NCI-H187 treated with DMSO at 0.1 percent for 48 hours (cell line): ENCODE data around the gene ZNF831.

ENCODE experiments used
- DNase-seq: peaks from one replicate; lab custom pipeline; 2025; lab: John Stamatoyannopoulos, UW

ZNF831 gene

DNA sequence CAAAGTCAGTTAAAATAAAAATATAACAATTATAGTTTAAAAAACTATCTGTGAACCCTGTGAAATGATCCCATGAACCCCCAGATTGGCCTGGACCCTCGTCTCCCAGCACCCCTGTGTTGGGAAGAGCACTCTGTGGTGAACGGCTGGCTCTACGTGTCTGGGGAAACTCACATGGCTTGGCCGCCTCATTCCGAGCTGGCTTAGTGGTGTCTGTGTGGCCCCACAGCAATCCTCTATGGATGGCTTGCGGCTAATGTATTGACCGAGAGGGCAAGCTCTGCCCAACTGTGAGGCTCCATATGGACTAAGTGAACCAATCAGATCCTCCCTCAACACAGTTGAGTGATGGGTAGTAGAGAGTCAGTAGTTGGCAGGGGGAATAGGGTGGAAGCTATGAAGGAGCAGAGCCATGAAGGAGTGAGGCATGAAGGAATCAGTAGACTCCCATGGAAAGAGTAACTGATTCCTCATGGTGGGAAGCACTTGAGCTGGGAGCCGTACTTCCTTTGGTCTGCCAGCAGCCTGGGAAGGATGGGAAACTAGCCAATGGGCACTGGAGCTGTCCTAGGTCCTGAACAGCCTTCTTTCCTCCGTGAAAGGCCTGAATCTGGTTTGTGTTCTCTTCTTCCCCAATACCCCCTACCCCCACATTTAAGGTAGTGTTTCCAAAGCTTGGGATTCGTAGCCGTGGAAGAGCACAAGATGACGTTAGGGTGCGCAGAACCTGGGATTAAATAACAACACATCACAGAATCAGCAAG, 21.6 kb upstream of the ZNF831 start:
- DNase-seq: no peak

GRCh38 chr20:59143326-59143725, 20.3 kb upstream of the ZNF831 start:
- DNase-seq: no peak

GRCh38 chr20:59144179-59144830, 19.3 kb upstream of the ZNF831 start:
- no peak for DNase-seq

GRCh38 chr20:59144831-59145196, 18.8 kb upstream of the ZNF831 start:
- DNase-seq: no peak

- DNase-seq: no peak
These were observed 18.2 kb upstream of the ZNF831 start for GRCh38 chr20:59145247-59145923.

DNA sequence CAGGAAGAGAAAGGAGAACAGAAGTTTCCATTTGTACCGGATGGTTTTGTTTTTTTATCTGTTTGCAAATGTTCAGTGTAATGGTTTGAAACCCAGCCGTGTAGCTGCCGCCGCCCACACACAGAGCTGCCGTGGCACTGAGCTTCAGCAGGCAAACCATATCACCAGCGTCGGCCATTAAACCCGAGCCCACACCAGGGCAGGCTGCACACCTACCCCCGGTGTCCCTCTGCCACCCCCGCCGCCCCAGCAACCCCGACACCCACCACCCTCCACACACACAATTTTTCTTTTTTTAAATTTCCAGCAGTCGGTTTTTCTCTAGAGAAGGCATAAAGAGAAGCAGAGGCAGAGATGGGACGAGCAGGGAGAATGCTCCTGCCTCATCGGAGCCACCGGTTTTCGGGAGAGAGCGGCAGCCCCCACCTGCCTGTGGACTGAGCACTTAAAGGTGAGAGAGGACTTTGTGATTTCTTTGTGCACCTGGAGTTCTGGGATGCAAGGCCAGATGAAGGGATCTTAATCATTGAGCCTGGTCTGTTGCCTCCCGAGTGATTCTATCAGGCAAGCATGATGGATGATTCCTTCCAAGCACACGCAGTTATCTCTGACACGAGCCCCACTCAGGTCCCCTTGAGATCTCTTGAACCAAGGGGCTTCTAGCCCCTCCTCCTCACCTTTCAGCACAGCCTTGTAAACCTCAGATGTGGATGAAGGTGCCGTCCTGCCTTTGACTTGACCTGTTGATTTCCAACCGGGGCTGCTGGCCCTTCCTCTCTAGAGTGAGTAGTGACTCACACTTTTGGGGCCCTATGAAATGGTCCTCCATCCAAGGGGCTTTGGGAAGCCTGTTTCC, 17.5 kb upstream of the ZNF831 start:
- DNase-seq: no peak

DNA sequence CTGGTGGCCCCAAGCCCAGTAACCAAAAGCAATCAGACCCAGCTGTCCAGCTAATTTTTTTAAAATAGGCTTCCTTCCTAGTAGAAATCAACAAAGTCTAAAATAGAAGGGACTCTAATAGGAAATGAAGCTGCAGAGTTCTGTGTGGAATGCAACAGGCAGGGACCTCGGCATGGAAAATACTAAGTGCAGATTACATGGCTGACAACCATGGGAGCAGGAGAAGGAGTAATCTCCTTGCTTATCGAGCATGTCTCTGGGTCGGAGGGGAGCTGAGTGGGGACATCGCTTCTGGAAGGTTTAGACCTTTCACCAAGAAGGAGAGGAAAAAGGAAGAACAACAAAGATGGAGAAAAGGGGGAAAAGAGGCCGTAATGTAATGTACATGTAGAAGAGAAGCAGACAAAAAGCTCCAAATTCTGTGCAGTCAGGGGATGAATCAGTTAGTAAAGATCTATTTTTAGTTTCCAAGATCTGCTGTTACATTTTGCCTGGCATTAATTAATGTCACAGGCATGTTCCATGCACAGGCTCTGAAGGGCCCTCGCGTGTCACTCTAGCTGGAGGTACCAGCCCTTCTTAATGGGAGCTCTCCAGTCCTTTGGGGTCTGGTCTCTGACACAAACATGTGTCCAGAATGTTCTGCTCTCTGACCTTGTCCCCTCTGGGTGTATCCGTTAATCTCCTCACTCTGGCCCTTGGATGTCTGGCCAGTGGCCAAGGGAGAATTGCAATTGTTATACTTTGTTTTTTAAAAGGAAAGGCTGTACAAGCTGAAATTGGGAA, 16.6 kb upstream of the ZNF831 start:
- no peak for DNase-seq

DNA sequence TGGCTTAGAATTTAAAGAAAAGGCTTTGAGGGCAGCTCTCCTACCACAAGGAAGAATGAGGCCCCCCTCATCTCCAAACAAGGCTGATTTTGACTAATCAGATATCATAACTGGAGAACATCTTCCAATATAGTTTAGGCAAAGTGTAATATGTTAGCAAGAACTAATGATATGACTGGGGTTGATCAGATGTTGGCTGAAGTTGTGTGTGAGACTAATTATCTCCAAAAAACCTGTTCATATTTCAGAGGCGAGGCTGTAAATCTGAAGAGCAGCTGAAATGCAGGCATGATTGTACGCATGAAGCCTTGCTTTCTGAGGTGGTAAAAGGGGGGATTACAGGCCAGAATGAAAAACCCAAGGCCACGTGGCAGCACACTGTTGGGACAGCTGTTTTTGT, 16.0 kb upstream of the ZNF831 start:
- no peak for DNase-seq

DNA sequence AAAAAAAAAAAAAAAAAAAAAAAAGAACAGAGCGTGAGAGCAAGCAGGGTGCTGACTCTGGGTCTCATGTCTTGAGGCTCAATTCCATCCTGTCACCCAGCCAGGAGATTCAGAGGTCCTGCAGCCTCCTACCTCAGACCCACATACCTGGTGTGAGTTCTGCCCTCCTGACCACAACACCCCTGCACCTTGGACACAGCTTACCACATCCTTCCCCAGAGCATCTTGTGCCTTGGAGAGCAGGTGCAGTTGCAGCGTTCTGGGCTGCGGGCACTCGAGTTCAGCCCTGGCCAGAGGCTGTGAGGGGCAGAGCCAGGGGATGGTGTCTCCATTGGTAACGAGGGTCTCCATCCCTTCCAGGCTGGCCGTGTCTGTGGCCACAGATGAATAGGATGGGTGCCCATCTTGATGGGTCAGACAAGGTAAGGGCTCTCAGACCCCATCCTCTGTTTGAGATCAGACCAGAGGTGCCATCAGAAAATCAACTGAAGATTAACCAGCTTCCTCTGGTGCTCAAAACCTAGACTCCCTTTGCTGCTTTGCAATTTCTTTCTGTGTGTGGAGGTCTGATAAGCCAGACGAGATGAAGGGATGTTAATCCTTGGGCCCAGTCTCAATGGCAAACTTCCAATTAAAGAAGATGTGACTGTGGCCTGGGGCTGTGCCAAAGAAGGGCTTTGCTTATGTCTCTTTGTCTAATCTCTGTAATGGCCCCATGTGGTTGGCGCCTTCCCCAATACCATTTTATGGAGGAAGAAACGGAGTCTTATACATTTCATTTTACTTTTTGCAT, 14.7 kb upstream of the ZNF831 start:
- DNase-seq: no peak

DNA sequence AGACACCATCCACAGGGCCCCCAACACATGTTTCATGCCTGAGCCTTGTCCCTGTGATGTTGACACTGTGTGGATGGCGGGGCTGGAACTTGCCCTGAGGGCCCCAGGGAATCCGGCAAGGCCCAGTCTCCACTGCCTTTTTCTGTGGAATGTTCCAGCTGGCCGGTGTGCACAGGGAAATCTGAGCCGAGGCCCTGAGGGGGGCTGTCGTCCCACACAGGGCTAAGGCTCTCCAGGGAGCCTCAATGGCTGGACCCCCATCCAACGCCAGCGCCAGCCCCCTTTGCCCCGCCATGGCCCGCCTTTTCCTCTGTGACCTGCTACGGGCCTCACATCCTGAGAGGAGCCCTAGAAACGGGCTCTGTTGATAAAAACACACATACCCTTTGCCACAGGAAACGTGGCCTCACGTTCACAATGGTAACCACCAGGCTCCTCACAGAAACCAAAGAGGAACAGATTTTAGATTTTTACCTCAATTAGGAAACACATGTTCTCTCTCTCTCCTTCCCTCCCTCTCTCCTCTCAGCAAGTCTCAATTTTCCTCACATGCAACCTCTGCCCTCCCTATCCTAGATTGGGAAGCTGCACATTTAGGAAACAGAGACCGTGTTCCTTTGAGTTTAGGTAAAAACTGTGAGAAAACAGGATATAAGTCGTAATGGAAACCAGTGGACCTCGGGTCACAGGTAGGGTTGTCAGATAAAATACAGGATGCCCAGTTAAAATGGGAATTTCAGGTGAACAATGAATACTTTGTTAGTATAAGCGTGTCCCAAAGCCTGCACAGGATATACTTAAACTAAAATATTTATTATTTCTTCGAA, 13.7 kb upstream of the ZNF831 start:
- no peak for DNase-seq

DNA sequence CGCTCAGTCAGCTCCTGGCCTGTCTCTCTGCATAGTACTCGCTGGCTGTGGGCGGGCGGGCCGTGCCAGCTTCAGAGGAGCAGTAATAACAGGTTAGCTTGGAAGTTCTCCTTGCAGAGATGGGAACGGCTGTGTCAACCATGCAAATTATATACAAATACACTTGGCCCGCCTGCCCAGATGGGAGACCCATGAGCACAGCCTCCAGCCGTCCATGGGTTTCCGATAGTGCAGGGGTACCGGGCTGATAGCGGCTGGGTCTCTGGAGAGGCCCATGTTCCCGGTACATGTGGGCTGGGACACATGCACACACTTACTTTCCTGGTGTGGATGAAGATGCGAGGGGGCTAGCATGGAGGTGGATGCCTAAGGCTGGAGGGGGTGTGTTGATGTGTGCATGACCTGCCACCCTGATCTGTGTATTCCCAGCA, 12.8 kb upstream of the ZNF831 start:
- no peak for DNase-seq

DNA sequence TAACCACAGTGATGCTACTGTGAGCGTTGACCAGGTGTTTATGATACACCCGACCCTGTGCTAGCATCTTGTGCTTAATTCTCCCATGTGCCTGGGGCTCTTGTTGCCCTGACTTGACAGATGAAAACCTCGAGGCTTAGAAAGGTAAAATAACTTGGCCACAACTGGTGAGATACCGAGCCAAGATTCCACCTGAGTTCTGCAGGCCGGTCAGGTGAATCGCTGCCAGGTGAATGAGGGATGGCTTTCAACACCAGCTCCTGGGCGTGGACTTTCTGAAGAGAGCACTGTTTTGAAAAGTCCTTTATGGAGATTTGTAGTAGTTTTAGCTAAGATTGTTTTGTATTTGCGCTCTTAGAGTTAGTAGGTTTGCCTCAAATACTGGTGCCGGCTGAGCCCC, 12.2 kb upstream of the ZNF831 start:
- DNase-seq: no peak

- no peak for DNase-seq
These were observed 11.8 kb upstream of the ZNF831 start for GRCh38 chr20:59151820-59152219.

- DNase-seq: no peak
These were observed 10.9 kb upstream of the ZNF831 start for GRCh38 chr20:59152559-59153354.

DNA sequence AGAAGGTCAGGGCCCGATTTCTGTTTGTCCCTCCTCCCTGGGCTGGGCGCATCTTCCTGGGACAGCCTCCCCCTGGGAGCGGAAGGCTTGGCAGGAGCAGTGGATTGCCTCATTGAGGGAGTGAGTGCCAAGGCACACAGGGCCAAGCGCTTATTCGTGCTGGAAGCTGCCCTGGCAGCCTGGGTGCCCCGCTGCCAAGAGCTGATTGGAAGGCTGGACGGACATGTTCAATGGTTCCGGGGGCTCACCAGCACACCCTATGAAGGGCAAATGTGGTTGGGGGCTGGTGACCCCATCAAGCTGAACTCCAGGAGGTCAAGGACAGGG, 10.3 kb upstream of the ZNF831 start:
- DNase-seq: no peak

DNA sequence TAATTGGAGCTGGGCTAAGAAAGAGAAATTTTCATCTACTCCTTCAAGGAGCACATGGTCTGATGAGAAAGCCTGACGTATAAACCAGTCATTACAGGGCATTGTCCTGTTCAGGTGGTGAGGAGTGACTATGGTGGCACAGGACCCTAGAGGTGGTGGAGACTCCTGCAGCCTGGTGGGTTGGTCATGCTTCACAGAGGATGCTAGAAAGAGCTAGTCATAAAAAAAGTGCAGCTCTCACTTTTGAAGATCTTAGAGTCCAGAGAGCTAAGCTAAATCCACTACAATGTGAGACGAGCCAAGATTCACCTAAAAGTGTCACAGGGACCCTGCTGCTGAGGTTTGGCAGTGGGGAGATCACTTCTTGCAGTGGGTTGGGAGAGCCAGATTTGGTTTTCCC, 9.8 kb upstream of the ZNF831 start:
- no peak for DNase-seq

DNA sequence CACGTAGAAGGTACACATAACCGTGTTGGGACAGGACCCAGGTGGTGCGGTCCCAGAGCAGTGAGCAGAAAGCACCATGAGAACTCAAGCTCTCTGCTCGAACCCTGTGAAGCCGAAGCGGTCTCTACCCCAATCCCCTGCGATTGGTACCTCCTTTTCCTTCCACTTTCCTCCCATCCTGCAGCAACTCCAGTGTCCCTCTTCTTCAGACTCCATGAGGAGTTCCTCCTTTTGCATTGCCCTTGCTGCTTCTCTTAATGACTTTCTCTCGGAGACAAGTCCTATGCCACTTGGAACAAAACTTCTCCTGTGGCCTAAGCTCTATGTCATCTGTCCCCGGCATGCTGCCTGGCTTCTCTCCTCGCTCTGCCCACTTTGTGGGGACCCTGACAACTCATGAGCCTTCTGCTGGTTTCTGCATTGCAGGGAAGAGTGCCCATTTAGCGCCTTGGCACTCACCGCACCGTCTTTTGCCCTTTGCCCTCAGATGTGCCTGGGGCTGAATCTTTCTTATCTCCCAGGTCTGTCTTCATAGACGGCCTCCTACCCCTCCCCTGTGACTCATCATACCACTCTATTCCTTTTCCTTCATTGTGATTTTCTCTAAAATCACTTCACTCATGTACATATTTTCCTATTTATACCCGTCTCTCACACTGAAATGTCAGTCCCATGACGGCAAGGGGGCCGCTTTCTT, 9.2 kb upstream of the ZNF831 start:
- DNase-seq: no peak

DNA sequence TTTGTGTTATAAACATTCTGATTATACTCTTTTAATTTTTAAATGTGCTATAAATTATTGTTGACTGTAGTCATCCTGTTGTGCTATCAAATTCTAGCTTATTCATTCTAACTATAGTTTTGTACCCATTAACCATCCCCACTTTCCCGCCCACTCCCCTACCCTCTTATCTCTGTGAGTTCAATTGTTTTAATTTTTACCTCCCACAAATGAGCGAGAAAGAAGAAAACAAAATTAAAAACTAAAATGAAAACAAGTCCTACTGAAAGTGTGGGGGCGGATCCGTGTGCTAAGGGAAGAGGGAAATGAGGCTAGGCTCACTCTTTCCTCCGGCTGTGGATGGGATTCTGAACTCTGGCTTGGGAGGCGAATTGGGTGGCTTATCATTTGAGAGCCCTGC, 6.6 kb upstream of the ZNF831 start:
- no peak for DNase-seq

DNA sequence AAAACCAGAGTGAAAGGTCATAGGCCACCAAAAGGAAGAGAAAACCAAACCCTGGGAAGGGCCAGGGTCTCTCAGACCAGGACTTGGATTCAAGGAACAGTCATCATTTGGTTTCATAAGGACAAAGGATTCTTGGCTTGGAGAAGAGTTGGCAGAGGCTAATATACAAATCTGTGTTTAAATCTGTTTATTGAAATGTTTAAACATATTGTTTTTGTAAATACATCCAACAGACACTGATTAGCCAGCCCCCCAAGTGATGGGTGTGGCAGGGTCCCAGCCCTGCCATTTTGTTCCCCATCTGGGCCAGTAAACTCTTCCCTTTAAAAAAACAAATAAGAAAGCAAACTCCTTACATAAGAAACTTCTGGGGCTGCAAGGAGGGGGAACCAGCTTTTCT, 6.1 kb upstream of the ZNF831 start:
- DNase-seq: no peak
